HCT116 (cell line): ENCODE measurements around the gene FKBP10.
"Not testable (repeated sequence)": the region's sequence is repeated elsewhere in the genome, so short reads cannot be mapped to it uniquely, and the experiment has no call there.

Experiments used
- CTCF ChIP-seq, 3 experiments: fragments of 200-600 bp in 1 of 3; sonication (generic) in 1 of 3; IDR thresholded peaks in 2 of 3; conservative IDR thresholded peaks in 1 of 3; 2 replicates each; pipeline ENCODE4 v1.5.1; 2012 to 2017; ENCODE audit warnings: low read depth in 2 of 3, low read length in 2 of 3, antibody characterized with exemption in 1 of 3, borderline replicate concordance in 1 of 3, control low read depth in 1 of 3, mild to moderate bottlenecking in 1 of 3, mixed read lengths in 1 of 3, mixed run types in 1 of 3, moderate library complexity in 1 of 3; ENCODE audit not compliant: insufficient read depth in 1 of 3
- EZH2 ChIP-seq: fragments of 200-600 bp; sonication (generic); IDR thresholded peaks from 2 replicates; pipeline ENCODE4 v1.6.1; 2017; ENCODE audit warnings: antibody characterized with exemption, mixed run types
- JUND ChIP-seq: IDR thresholded peaks from 2 replicates; pipeline ENCODE4 v1.6.1; 2012
- POLR2A ChIP-seq: IDR thresholded peaks from 2 replicates; pipeline ENCODE4 v1.7.0; 2011; ENCODE audit warnings: borderline replicate concordance; ENCODE audit not compliant: insufficient read depth, insufficient read length; ENCODE audit errors: extremely low read depth
- POLR2AphosphoS5 ChIP-seq: IDR thresholded peaks from 2 replicates; pipeline ENCODE4 v1.6.1; 2011; ENCODE audit warnings: mild to moderate bottlenecking, low read depth, low read length, moderate library complexity
- SIN3A ChIP-seq: IDR thresholded peaks from 2 replicates; pipeline ENCODE4 v1.6.1; 2012; ENCODE audit warnings: low read depth
- SP1 ChIP-seq: IDR thresholded peaks from 2 replicates; pipeline ENCODE4 v1.6.1; 2012; ENCODE audit warnings: low read depth
- TCF7L2 ChIP-seq: IDR thresholded peaks from 2 replicates; pipeline ENCODE4 v1.7.0; 2011; ENCODE audit warnings: borderline replicate concordance, inconsistent platforms; ENCODE audit not compliant: insufficient read depth, insufficient read length; ENCODE audit errors: extremely low read depth
- YY1 ChIP-seq: IDR thresholded peaks from 2 replicates; pipeline ENCODE4 v1.6.1; 2011; ENCODE audit warnings: low read length, low read depth, moderate library complexity, mild to moderate bottlenecking; ENCODE audit not compliant: insufficient replicate concordance; ENCODE audit errors: extremely low read depth
- TF ChIP-seq, protein P1 (sequence below): IDR thresholded peaks from 2 replicates; pipeline ENCODE4 v1.6.1; 2011; ENCODE audit warnings: mild to moderate bottlenecking, low read length, moderate library complexity; ENCODE audit not compliant: insufficient replicate concordance; ENCODE audit errors: extremely low read depth

GRCh38 chr17:41840781-41841180 is 28.0 kb downstream of the FKBP10 start:
- not testable (repeated sequence) for TF ChIP-seq CTCF (IDR thresholded peaks at IDR 0.05 in 2 of 3, conservative IDR thresholded peaks at IDR 0.05 in 1 of 3; ENCODE audit: borderline replicate concordance in 1 of 3, insufficient read depth in 1 of 3, low read depth in 2 of 3, low read length in 2 of 3); EZH2; SP1; TCF7L2; POLR2AphosphoS5; JUND; SIN3A; POLR2A; YY1
- TF ChIP-seq, protein P1, sequence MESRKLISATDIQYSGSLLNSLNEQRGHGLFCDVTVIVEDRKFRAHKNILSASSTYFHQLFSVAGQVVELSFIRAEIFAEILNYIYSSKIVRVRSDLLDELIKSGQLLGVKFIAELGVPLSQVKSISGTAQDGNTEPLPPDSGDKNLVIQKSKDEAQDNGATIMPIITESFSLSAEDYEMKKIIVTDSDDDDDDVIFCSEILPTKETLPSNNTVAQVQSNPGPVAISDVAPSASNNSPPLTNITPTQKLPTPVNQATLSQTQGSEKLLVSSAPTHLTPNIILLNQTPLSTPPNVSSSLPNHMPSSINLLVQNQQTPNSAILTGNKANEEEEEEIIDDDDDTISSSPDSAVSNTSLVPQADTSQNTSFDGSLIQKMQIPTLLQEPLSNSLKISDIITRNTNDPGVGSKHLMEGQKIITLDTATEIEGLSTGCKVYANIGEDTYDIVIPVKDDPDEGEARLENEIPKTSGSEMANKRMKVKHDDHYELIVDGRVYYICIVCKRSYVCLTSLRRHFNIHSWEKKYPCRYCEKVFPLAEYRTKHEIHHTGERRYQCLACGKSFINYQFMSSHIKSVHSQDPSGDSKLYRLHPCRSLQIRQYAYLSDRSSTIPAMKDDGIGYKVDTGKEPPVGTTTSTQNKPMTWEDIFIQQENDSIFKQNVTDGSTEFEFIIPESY: not testable (repeated sequence)
